Skeletal muscle tissue (tissue), 4 donors: Measurements from ENCODE around the gene GBA2. TPM values are rescaled to one million over a fixed set of nuclear protein-coding genes. Genes with fewer than 3 reads are reported as not detected.

Source experiments
- H3K27ac ChIP-seq: one replicate; pipeline ENCODE4 v1.7.0; 2013; ENCODE audit warnings: mild to moderate bottlenecking, low read depth, low read length, inconsistent platforms
- H3K27me3 ChIP-seq, 3 donors: one replicate each; pipeline ENCODE4 v1.7.0; 2013; ENCODE audit warnings: low read length in 3 of 3; ENCODE audit not compliant: control insufficient read depth in 3 of 3, insufficient read depth in 3 of 3
- H3K36me3 ChIP-seq, 3 donors: one replicate each; pipeline ENCODE4 v1.7.0; 2013; ENCODE audit warnings: low read length in 3 of 3; ENCODE audit not compliant: control insufficient read depth in 3 of 3, insufficient read depth in 3 of 3
- H3K4me1 ChIP-seq, 3 donors: one replicate each; pipeline ENCODE4 v1.7.0; 2013; ENCODE audit warnings: low read length in 3 of 3, mild to moderate bottlenecking in 3 of 3; ENCODE audit not compliant: control insufficient read depth in 3 of 3, insufficient read depth in 3 of 3
- H3K4me3 ChIP-seq, 3 donors: one replicate each; pipeline ENCODE4 v1.7.0; 2013; ENCODE audit warnings: low read length in 3 of 3
- H3K9ac ChIP-seq, 3 donors: one replicate each; pipeline ENCODE4 v1.7.0; 2013; ENCODE audit warnings: low read length in 3 of 3, mild to moderate bottlenecking in 3 of 3, moderate library complexity in 2 of 3, low read depth in 1 of 3
- H3K9me3 ChIP-seq, 3 donors: one replicate each; pipeline ENCODE4 v1.7.0; 2013; ENCODE audit warnings: low read length in 3 of 3; ENCODE audit not compliant: control insufficient read depth in 3 of 3
- total RNA-seq: library from RNA; depleted of rRNA; stranded (reverse); fragments of >200 nt; gene quantifications from one replicate; pipeline ENCODE4 v1.2.3, GENCODE V29; 2014
- donor health status: Osteomylitis.

The GBA2 gene
- total RNA-seq, 1 donor from 2014 or later: 31.3 TPM

DNA sequence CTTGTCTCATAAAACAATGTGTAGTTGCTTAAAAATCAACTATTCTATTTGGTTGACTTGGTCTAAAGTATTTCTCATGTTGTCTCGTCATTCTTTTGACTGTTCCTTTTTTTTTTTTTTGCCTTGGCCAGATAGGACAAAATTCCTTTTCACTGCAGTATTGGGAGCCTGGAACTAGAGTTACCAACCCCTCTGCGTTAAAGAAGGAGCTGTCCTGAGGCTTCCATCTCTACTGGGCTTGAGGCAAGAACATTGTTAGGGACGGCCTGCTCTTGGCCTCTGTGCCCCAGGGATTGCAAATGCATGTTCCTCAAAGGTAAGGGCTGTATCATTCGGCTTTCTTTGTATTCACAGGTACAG is 41.0 kb upstream of the GBA2 start:
- Histone ChIP-seq H3K4me3 (no peak overlapping the region), H3K9me3 (no peaks in the 10 kb centered on the region), H3K27me3 (no peaks in the 10 kb centered on the region), H3K9ac (no peak overlapping the region), H3K27ac (no peak overlapping the region), H3K4me1 (peaks cover 31 to 34% (median 31%) of the 10 kb centered on the region in 3 donors), H3K36me3 (no peaks in the 10 kb centered on the region)

DNA sequence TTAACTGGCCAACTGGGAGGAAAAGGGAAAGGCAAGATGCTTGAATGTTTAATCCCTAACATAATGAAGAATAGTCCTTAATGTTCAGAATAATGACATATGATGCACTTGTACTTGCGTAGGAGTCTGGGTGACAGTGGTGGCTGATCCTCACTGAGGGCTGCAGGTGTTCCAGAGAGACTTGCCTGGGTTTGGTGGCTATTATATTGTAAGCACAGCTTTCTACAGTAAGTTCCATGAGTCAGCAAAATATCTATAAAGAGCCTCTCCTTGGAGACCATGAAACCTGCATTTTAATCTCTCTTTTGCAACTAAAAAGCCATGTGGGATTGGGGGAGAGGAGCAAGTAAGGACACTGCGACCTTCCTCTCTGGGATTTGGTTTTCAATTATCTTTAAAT is 40.5 kb upstream of the GBA2 start:
- no peaks in the 10 kb centered on the region for H3K9me3 ChIP-seq
- no peaks in the 10 kb centered on the region for H3K36me3 ChIP-seq
- H3K27ac ChIP-seq: no peak overlapping the region
- no peak overlapping the region for H3K9ac ChIP-seq
- H3K4me1 ChIP-seq: peaks cover 31 to 32% (median 31%) of the 10 kb centered on the region in 3 donors
- H3K4me3 ChIP-seq: no peak overlapping the region
- H3K27me3 ChIP-seq: no peaks in the 10 kb centered on the region

DNA sequence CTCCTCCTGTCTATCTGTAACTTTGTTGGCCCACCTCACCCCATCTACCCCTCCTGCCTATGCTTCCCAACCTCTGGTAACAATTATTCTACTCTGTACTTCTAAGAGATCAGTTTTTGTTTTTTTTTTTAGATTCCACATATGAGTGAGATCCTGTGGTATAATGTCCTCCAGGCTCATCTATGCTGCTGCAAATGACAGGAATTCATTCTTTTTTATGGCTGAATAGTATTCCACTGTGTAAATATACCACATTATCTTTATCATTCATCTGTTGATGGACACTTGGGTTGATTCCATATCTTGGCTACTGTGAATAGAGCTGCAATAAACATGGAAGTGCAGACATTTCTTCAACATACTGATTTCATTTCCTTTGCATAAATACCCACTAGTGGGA is 34.4 kb upstream of the GBA2 start:
- H3K27ac ChIP-seq: no peak overlapping the region
- no peaks in the 10 kb centered on the region for H3K27me3 ChIP-seq
- peaks cover 0 to 2% (median 0%) of the 10 kb centered on the region in 3 donors for H3K36me3 ChIP-seq
- H3K4me3 ChIP-seq: no peak overlapping the region
- H3K9ac ChIP-seq: no peak overlapping the region
- no peaks in the 10 kb centered on the region for H3K9me3 ChIP-seq
- no peaks in the 10 kb centered on the region for H3K4me1 ChIP-seq

DNA sequence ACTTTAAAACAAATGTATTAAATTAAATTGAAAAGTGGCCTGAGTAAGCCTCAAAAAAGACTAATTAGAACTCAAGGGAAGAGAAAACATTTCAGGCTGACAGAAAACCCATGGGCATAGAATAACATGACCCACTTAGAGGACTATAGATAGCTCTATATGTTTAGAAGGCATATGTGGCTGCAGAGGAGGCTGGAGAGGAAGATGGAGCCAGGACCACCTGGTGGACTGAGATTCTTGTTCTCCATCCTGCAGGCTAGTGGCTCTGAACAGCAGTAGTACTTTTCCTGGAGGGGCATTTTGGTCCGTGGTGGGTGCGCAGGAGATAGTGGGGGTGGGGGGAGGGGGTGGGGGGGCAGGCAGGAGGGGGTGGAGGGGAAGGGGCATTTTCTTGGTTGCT is 32.0 kb upstream of the GBA2 start:
- Histone ChIP-seq H3K9ac (no peak overlapping the region), H3K27me3 (no peaks in the 10 kb centered on the region), H3K9me3 (no peaks in the 10 kb centered on the region), H3K4me3 (no peak overlapping the region), H3K4me1 (no peaks in the 10 kb centered on the region), H3K27ac (no peak overlapping the region), H3K36me3 (peaks cover 0 to 2% (median 0%) of the 10 kb centered on the region in 3 donors)

DNA sequence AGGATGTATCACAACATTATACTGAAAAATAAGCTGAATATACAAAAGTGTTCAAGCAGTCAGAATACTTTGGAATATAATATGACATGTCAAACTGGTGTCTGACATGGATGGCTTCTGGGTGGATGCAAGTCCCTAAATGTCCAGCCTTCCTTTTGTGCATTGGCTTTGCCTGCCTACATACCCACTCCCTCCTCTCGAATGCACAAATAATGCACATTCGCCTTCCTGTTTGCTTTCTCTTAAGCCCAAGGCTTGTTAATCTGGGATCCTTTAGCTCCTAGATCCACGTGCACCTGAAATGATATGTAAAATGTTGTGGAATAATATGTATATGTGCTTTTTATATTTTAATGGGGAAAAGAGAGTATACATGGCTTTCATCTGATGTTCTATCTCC is 29.5 kb upstream of the GBA2 start:
- Histone ChIP-seq H3K27me3 (no peaks in the 10 kb centered on the region), H3K36me3 (peaks cover 0 to 2% (median 0%) of the 10 kb centered on the region in 3 donors), H3K4me3 (no peak overlapping the region), H3K27ac (no peak overlapping the region), H3K9ac (no peak overlapping the region), H3K4me1 (no peaks in the 10 kb centered on the region), H3K9me3 (no peaks in the 10 kb centered on the region)

DNA sequence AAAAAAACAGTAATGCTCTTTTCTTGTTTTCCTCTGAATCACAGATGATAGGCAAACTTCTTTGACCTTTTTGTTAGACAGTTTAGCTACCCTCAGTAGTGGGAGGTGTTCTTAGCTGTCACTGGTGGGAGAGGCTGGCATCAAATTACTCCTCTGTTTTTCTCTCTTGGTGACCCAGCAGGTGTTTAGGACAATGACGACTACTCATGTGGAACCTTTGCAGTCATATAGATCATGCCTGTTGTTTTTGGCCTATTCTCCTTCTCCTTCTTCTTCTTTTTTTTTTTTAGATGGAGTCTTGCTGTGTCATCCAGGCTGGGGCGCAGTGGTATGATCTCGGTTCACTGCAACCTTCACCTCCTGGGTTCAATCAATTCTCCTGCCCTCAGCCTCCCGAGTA is 27.0 kb upstream of the GBA2 start:
- no peak overlapping the region for H3K9ac ChIP-seq
- H3K9me3 ChIP-seq: no peaks in the 10 kb centered on the region
- H3K27me3 ChIP-seq: no peaks in the 10 kb centered on the region
- no peaks in the 10 kb centered on the region for H3K36me3 ChIP-seq
- H3K4me3 ChIP-seq: no peak overlapping the region
- no peak overlapping the region for H3K27ac ChIP-seq
- peaks cover 9 to 13% (median 12%) of the 10 kb centered on the region in 3 donors for H3K4me1 ChIP-seq

DNA sequence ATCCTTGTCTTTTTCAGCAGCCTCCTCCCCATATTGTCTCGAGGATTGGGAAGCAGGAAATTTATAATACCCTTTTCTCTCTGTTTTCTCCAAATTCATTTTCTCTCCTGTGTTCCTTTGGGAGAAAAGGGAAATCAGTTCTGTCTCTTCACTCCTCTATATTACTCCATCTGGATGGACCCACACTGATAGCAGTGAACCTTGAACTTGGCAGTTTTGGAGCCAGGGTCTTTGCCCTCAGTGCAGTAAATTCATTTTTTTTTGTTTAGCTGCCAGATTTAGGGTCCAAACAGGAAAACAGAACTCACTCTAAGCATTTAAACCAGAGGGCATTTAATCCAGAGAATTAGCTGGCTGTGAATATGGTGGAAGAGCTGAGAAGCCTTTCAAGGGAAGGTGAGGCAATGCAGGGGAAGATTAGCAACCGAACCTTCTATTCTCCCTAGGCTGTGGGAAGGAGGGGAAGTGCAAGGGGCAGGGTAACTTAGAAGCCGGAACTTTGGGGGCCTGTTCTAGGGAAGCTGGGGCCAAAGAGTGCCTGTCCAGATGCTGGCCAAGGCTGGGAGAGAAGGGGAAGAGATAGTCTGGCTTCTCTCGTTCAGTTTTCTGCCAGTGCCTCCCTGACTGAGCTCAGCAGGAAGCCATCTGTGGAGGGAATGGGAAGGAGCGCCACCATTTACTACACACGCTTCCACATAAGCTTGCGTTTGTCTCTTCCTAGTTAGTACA is 26.0 kb upstream of the GBA2 start:
- H3K4me3 ChIP-seq: no peak overlapping the region
- H3K9me3 ChIP-seq: no peaks in the 10 kb centered on the region
- H3K27ac ChIP-seq: no peak overlapping the region
- peaks cover 18 to 21% (median 18%) of the 10 kb centered on the region in 3 donors for H3K4me1 ChIP-seq
- H3K36me3 ChIP-seq: no peaks in the 10 kb centered on the region
- H3K27me3 ChIP-seq: no peaks in the 10 kb centered on the region
- no peak overlapping the region for H3K9ac ChIP-seq

DNA sequence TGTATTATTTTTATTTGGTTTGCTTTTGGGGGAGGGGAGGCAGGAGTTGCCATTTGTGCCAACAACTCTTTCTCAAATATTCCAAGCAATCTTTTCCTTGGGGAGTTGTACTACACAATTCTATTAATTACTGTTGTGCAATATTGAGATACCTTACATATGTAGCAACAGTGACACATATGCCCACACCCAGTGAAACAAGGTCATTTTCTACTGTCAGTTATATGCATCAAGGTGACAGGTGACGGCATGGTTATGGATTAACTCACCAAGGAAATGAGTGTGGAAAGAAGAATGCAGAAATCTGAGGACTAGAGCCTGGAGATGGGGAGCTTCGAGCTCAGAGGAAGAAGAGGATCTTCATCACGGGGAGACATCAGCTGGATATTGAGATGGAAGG is 22.9 kb upstream of the GBA2 start:
- peaks cover 18 to 25% (median 18%) of the 10 kb centered on the region in 3 donors for H3K4me1 ChIP-seq
- no peak overlapping the region for H3K9ac ChIP-seq
- no peak overlapping the region for H3K27ac ChIP-seq
- no peaks in the 10 kb centered on the region for H3K9me3 ChIP-seq
- no peaks in the 10 kb centered on the region for H3K36me3 ChIP-seq
- H3K4me3 ChIP-seq: no peak overlapping the region
- H3K27me3 ChIP-seq: no peaks in the 10 kb centered on the region

DNA sequence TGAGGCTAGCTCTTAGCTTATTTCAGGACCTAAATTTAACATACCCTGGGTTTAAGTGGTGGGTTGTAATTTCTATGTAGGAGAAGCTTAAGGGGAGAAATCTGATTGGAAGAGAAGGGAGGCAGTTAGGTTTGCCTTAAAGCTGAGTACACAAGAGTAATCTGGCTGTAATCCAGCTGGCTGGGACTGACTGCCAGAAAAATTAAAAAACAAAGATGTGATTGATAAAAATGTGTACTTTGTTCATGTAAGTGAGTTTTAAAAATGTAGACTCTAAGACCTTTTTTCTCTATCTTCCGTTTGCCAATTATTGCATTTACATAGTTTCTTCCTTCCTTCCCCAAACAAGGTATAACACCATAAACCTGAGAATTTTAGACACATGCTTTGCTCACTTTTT is 22.5 kb upstream of the GBA2 start:
- Histone ChIP-seq H3K4me3 (no peak overlapping the region), H3K9me3 (no peaks in the 10 kb centered on the region), H3K36me3 (no peaks in the 10 kb centered on the region), H3K4me1 (peaks cover 18 to 25% (median 18%) of the 10 kb centered on the region in 3 donors), H3K9ac (peak overlapping the region in 1 of 3 donors; percentile 57), H3K27ac (peak overlapping the region; percentile 73), H3K27me3 (no peaks in the 10 kb centered on the region)

DNA sequence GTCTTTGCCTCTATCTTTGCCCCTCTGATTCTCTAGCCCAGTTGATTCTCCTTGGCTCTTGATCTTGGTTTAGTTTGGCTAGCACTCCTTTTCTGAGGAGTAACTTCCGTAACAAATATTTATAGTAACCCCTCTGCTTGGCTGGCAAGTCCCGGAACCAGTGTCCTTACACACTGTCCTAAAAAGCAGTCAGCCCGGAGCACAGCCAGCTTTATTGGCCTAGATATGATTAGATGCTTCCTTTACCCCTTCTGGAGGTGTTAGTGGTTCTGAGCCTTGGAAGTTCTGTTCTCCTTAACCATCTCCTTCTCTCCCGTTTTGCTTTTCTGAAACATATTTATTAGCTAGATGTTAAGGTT is 22.0 kb upstream of the GBA2 start:
- H3K9ac ChIP-seq: peak overlapping the region in 1 of 3 donors; percentile 57
- H3K9me3 ChIP-seq: no peaks in the 10 kb centered on the region
- no peaks in the 10 kb centered on the region for H3K27me3 ChIP-seq
- H3K36me3 ChIP-seq: no peaks in the 10 kb centered on the region
- peaks cover 18 to 25% (median 18%) of the 10 kb centered on the region in 3 donors for H3K4me1 ChIP-seq
- H3K4me3 ChIP-seq: peak overlapping the region in 1 of 3 donors; percentile 6
- H3K27ac ChIP-seq: peak overlapping the region; percentile 73
